Panc1 (cell line): Measurements from ENCODE around the gene CUEDC2. TPM values are rescaled to one million over a fixed set of nuclear protein-coding genes. Genes with fewer than 3 reads are reported as not detected.

Source experiments
- ATAC-seq: fragments of 200-7000 bp; cut with Tn5 transposase; 2 replicates; pipeline ENCODE4 v1.9.1; 2020; ENCODE audit warnings: mild to moderate bottlenecking, moderate library complexity
- BruUV-seq: library from RNA; stranded (reverse); fragments of 400-500 nt; replicated peaks from 2 replicates; lab custom pipeline; 2021; lab: Mats Ljungman, UMichigan
- CTCF ChIA-PET: fragments of 300-600 bp; sonication (Branson Sonifier 250); formaldehyde crosslinking; loops from one replicate; lab custom pipeline; 2022; ENCODE audit warnings: antibody characterized with exemption; lab: Charles Lee
- POLR2A ChIA-PET: fragments of 300-600 bp; sonication (Branson Sonifier 250); formaldehyde crosslinking; loops from one replicate; lab custom pipeline; 2022; ENCODE audit warnings: antibody characterized with exemption; lab: Charles Lee
- DNase-seq: peaks from one replicate; pipeline ENCODE4 v3.0.0-alpha.2; 2010; ENCODE audit warnings: low read depth, low spot score
- H3K27ac ChIP-seq: 2 replicates; pipeline ENCODE4 v1.5.1; 2011; ENCODE audit warnings: mild to moderate bottlenecking, low read length, inconsistent platforms
- H3K27me3 ChIP-seq: fragments of 200-500 bp; sonication (Bioruptor generic); 2 replicates; pipeline ENCODE4 v1.6.0; 2014; ENCODE audit warnings: low read length, inconsistent platforms; ENCODE audit not compliant: control insufficient read depth, insufficient read depth
- H3K36me3 ChIP-seq: fragments of 200-500 bp; sonication (Bioruptor generic); 2 replicates; pipeline ENCODE4 v1.5.1; 2014; ENCODE audit warnings: inconsistent platforms, mild to moderate bottlenecking, low read length, moderate library complexity; ENCODE audit not compliant: control insufficient read depth, insufficient read depth
- H3K4me1 ChIP-seq: 2 replicates; pipeline ENCODE4 v1.5.1; 2011; ENCODE audit warnings: inconsistent platforms, mild to moderate bottlenecking, low read length, moderate library complexity; ENCODE audit not compliant: control insufficient read depth, insufficient read depth
- H3K4me3 ChIP-seq, 2 experiments: 2 replicates each; pipeline ENCODE4 v1.5.1; 2011 to 2012; ENCODE audit warnings: low read depth in 2 of 2, low read length in 2 of 2, mild to moderate bottlenecking in 2 of 2, inconsistent platforms in 1 of 2, moderate library complexity in 1 of 2
- H3K9me3 ChIP-seq: fragments of 200-500 bp; sonication (Bioruptor generic); 2 replicates; pipeline ENCODE4 v1.5.1; 2014; ENCODE audit warnings: low read depth, mild to moderate bottlenecking, inconsistent platforms, low read length, moderate library complexity; ENCODE audit not compliant: control insufficient read depth, insufficient read depth
- CTCF ChIP-seq: fragments of 450-650 bp; IDR thresholded peaks from 2 replicates; pipeline ENCODE4 v1.5.1; 2017; ENCODE audit warnings: mild to moderate bottlenecking
- POLR2AphosphoS5 ChIP-seq: IDR thresholded peaks from 2 replicates; pipeline ENCODE4 v1.6.1; 2012; ENCODE audit warnings: mild to moderate bottlenecking, low read depth, low read length, moderate library complexity
- REST ChIP-seq, 2 experiments: IDR thresholded peaks; 2 replicates each; pipeline ENCODE4 v1.6.1; 2011 to 2012; ENCODE audit warnings: low read depth in 2 of 2, control low read depth in 1 of 2, low read length in 1 of 2, mild to moderate bottlenecking in 1 of 2, moderate library complexity in 1 of 2; ENCODE audit not compliant: insufficient read depth in 1 of 2
- SIN3A ChIP-seq: IDR thresholded peaks from 2 replicates; pipeline ENCODE4 v1.6.1; 2012; ENCODE audit warnings: low read depth, mild to moderate bottlenecking, low read length, moderate library complexity, borderline replicate concordance; ENCODE audit not compliant: insufficient read depth
- TCF7L2 ChIP-seq: IDR thresholded peaks from 2 replicates; pipeline ENCODE4 v1.6.1; 2011; ENCODE audit warnings: mild to moderate bottlenecking, low read depth, low read length, inconsistent platforms
- in situ Hi-C: cut with HindIII; loops from 2 replicates; pipeline ENCODE4 v1.10.0; 2016; ENCODE audit warnings: low sequenced_read_pairs, low pct_unique_long_range_greater_than_20kb
- intact Hi-C: fragments of 100-400 bp; cut with micrococcal nuclease; formaldehyde crosslinking; loops from one replicate; pipeline ENCODE4 v1.10.0; 2022; ENCODE audit not compliant: unreplicated experiment
- total RNA-seq: library from RNA; stranded (reverse); gene quantifications from one replicate; pipeline ENCODE4 v1.2.1, GENCODE V29; 2021; ENCODE audit not compliant: unreplicated experiment

Gene CUEDC2
- total RNA-seq, 1 experiment from 2014 or later, result 79.3 TPM

GRCh38 chr10:102453502-102453901, 21.1 kb upstream of the CUEDC2 start:
- ChIA-PET CTCF (interaction anchor here (0.7 to 1.0 kb wide), 2 partner anchors 21 to 25 kb away, joined by 3 to 6 read pairs; partner anchors contain the start of gene CUEDC2), POLR2A (no interaction called here)
- Histone ChIP-seq H3K4me1 (peaks cover 14% of the 10 kb centered on the region; the same call in 1 of the 2 replicates), H3K27me3 (no peaks in the 10 kb centered on the region), H3K36me3 (peaks cover 11% of the 10 kb centered on the region; the same call in 1 of the 2 replicates), H3K4me3 (no peak overlapping the region), H3K9me3 (no peaks in the 10 kb centered on the region), H3K27ac (no peak overlapping the region)
- in situ Hi-C loops (no loop called here), intact Hi-C loops (no loop called here)
- no TSS peak for BruUV-seq
- DNase-seq (no peak), ATAC-seq (no peak)
- TF ChIP-seq TCF7L2 (no peak), REST (IDR thresholded peaks at IDR 0.05; ENCODE audit: insufficient read depth in 1 of 2, low read depth in 2 of 2, low read length in 1 of 2) (no peak), CTCF (no peak), POLR2AphosphoS5 (no peak), SIN3A (no peak)

- in situ Hi-C loops, result no loop called here
- H3K36me3 ChIP-seq, result peaks cover 11% of the 10 kb centered on the region; the same call in 1 of the 2 replicates
Observed at GRCh38 chr10:102452672-102453340, 20.4 kb upstream of the CUEDC2 start.

More at GRCh38 chr10:102452672-102453340, 20.4 kb upstream of the CUEDC2 start:
- ChIA-PET POLR2A (no interaction called here), CTCF (interaction anchor here (1.0 kb wide), 1 partner anchor 20 kb away, joined by 3 read pairs; the partner anchor contains the start of gene CUEDC2)
- H3K27ac ChIP-seq, result no peak overlapping the region
- DNase-seq, result peak; percentile 61
- H3K27me3 ChIP-seq, result no peaks in the 10 kb centered on the region
- intact Hi-C loops, result no loop called here
- peaks cover 14% of the 10 kb centered on the region; the same call in 1 of the 2 replicates for H3K4me1 ChIP-seq
- TF ChIP-seq REST (IDR thresholded peaks at IDR 0.05; ENCODE audit: insufficient read depth in 1 of 2, low read depth in 2 of 2, low read length in 1 of 2), result no peak
- no peak for TF ChIP-seq SIN3A
- no peak for TF ChIP-seq TCF7L2
- no peak for TF ChIP-seq POLR2AphosphoS5
- no peak for TF ChIP-seq CTCF
- no peaks in the 10 kb centered on the region for H3K9me3 ChIP-seq
- BruUV-seq, result no TSS peak
- no peak overlapping the region for H3K4me3 ChIP-seq
- no peak for ATAC-seq
